NOMO-1 (cell line): ENCODE results near the gene ARPP19.
A peak's percentile ranks its signal among the peaks of the same experiment; 100 is the strongest.
"Not testable (repeated sequence)": the region's sequence is repeated elsewhere in the genome, so short reads cannot be mapped to it uniquely, and the experiment has no call there.

Source experiments
- DNase-seq, 2 experiments: peaks; one replicate each; lab custom pipeline; 2025; ENCODE audit not compliant: unreplicated experiment in 2 of 2; lab: John Stamatoyannopoulos, UW

The ARPP19 gene

DNA sequence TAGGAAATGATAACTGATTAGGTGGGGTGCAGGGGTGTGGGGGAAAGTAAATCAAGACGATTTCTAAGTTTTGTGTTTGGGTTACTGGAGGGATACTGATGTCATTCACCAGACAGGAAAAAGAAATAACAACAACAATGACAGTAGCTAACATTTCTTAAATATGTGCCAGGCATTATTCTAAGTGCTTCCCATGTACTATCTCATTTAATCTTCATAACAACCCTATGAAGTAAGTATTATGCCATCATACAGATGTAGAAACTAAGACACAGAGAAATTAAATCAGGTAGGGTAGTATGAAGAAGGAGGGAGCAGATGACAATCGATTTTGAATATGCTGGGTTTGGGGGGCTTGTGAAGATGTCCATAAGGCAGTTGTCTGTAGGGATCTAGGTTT lies 53.5 kb downstream of the ARPP19 start:
- no peak for DNase-seq

DNA sequence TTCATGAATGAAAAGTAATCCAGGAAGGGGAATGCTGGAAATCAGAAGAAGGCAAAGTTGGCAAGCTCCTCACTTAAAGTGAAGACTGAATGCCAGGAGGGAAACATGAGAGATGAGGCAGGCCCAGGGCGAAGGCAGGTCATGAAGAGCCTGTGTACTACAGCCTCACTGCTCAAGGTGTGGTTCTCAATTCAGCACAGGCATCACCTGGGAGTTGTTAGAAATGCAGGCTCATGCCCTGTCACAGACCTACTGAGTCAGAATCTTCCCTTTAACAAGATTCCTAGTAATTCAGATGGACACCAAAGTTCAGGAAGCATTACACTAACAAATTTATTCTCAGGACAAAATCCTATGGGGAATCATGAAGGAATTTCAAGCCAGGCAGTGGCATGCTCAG lies 54.3 kb downstream of the ARPP19 start:
- DNase-seq: no peak

DNA sequence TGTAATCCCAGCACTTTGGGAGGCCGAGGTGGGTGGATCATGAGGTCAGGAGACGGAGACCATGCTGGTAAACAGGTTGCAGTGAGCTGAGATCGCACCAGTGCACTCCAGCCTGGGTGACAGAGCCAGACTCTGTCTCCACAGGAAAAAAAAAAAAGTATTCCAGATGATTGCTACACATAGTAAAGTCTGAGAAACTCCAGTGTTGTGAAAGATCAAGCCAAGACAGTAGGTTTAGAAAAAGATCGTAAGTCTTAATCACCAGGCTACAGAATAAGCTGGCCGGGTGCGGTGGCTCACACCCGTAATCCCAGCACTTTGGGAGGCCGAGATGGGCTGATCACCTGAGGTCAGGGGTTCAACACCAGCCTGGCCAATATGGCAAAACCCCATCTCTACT lies 56.0 kb downstream of the ARPP19 start:
- DNase-seq: not testable (repeated sequence)

DNA sequence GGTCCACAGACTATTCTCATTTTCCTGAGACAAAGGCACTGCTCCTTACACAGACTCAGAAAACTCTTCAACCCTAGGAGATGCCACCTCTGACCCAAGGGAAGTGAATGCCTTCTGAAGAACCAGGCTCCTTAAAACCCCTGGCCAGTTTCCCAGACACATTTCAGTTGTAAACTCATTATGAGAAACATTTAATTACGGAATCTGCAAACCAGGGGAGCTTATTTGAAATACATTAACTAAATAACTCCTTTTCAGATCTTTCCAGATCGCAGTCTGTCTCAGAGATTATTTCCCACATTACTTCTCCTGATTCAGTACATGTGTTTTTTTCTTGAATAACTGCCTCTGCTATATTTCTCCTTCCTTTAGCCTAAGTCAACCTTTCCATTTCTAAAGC lies 57.7 kb downstream of the ARPP19 start:
- no peak for DNase-seq

DNA sequence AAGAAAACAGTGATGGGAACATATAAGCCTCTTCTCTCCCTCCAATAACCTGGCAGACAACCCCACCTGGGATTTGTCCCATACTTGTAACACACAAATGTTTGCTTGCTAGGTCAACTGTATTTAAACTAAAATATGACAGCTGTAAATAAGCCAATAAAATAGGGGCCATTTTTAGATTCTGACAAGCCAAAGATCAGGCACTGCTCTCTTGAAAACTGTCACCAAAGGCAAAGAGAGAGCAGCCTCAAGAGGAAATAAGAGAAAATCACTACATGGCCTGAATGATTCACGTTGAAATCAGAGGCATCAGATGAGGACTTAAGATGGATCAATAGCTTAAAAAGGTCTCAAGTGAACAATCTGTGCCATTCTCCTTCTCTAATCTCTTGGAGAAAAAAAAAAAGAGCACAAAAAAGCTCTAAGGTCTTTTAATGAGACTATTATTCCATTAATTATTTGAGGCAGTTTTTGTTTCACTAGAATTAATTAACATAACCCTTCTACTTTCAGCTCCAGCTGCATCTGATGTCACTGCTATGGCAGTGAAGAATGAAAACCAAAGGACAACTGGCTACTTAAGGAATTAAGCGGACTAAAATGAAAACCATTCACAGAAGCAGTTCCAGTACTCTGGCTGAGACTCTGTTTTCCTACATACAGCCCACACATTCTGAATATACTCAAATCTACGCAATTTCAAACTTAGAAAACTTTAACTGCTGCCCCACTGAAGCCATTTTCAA lies 59.2 kb downstream of the ARPP19 start:
- DNase-seq: no peak

DNA sequence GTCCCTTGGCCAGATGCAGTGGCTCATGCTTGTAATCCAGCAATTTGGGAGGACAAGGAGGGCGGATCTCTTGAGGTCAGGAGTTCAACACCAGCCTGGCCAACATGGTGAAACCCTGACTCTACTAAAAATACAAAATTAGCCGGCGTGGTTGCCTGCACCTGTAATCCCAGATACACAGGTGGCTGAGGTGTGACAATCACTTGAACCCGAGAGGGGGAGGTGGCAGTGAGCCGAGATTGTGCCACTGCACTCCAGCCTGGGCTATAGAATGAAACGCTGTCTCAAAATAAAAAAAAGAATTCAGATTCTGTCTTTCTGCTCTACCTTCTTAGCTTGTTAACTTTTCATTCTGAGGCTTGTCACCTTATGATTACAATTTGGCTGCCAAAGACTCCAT lies 62.3 kb downstream of the ARPP19 start:
- no peak for DNase-seq

DNA sequence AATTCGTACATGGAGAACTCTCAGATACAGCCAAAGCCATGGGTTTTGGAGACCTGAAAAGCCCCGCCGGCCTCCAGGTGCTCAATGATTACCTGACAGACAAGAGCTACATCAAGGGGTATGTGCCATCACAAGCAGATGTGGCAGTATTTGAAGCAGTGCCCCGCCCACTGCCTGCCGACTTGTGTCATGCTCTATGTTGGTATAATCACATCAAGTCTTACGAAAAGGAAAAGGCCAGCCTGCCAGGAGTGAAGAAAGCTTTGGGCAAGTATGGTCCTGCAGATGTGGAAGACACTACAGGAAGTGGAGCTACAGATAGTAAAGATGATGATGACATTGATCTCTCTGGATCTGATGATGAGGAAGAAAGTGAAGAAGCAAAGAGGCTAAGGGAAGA lies 63.7 kb downstream of the ARPP19 start:
- DNase-seq: peak; percentile 36 to 77

DNA sequence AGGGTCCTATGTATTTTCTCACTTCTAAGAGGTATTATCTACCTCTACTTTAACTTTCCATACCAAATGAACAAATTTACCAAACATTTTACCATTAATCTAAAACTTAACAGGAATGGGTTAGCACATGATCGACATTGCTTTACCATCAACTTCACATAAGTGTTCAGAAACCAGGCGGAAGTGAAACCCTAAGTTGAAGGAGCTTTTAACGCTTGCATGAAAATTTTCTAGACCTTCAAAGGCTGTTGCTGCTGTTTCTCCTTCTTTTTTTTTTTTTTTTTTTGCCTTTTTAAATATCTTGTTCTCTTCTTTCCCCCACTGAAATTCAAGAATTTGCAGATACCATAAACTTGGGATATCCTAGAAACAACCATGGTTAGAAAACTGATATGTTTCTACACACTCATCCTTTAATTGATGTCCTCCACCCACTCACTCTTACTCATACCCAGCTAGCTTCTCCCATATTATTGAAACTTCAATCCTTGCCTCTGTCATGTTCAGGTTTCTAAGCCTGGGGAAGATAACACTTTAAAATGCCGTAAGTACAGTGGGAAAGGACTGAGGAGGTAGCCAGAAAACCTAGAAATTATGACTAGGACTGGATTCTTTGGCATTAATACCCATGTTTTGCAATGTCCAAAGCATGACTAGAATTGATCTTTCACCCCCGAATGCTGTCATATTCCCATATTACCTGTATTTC lies 64.9 kb downstream of the ARPP19 start:
- DNase-seq: peak; percentile 80 to 86

DNA sequence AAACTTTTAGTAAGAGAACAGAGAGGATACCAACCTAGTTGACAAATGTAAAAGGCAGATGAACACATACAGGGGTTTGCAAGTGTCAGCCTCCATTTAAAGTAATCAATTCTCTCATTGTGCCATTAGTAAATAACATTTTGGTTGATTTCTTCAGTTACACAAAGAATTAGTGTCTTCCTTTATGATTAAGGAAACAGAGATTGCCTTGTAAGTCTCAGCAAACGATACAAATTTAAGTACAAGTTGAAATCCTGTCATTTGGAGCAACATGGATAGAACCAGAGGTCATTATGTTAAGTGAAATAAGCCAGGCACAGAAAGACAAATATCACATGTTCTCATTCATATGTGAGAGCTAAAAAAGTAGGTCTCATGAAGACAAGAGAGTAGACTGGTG lies 66.2 kb downstream of the ARPP19 start:
- DNase-seq: no peak

DNA sequence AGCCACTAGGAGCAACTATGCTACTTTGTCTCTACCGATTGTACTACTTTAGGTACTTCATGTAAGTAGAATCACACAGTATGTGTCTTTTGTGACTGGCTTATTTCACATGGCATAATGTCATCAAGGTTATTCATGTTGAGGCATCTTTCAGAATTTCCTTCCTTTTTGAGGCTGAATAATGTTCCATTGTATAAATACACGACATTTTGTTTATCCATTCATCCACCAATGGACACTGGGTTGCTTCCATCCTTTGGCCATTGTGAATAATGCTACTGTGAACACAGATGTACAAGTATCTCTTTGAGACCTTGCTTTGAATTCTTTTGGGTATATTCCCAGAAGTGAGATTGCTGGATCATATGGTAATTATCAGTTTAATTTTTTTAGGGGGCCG lies 69.3 kb downstream of the ARPP19 start:
- no peak for DNase-seq

DNA sequence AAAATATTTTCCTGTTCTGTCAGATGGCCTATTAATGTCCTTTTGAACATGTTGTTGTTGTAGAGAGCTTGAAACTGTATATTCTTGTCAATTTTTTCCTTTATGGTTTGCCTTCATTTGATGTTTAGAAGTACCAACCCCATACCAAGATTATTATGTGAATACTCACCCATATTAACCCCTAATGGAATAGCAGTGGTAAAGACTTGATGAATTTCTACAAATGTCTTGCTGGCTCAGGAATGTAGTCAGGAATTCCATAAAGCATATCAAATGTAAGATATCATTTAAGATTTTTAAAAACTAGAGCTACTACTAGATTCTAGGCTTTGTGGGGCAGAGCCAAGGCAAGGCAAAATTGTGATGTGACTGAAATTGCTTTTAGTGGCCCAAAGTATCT lies 70.1 kb downstream of the ARPP19 start:
- no peak for DNase-seq
